GM21825 (cell line): Measurements from ENCODE around the gene GOSR2.
"Not testable (repeated sequence)": the region's sequence is repeated elsewhere in the genome, so short reads cannot be mapped to it uniquely, and the experiment has no call there.

ENCODE experiments used
- ATAC-seq: cut with Tn5 transposase; IDR thresholded peaks from one replicate; pipeline ENCODE4 v1.9.1; 2021; ENCODE audit warnings: mild to moderate bottlenecking, moderate library complexity; ENCODE audit not compliant: unreplicated experiment

Gene GOSR2

DNA sequence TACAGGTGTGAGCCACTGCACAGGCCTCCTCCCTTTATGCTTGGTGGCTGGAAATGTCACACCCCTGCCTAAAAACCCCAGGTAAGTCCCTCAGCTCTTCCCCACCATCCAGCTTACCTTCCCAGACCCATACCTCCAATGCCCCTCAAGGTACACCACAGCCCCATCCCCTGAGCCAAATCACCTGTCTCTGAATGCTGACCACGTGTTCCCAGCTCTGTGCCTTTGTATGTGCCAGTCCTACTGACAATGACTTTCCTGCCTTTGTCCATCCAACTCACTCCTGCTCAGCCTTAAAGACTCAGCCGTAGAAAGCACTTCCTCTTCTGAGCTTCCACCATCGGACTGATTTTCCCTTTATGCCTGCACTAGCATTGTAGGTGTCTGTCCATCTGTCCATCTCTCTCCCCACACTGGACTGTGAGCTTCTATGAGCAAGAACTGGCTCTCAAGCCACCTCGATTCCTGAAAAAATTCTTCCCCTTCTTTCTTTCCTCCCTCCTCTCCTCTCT, 30.7 kb upstream of the GOSR2 start:
- no peak for ATAC-seq

DNA sequence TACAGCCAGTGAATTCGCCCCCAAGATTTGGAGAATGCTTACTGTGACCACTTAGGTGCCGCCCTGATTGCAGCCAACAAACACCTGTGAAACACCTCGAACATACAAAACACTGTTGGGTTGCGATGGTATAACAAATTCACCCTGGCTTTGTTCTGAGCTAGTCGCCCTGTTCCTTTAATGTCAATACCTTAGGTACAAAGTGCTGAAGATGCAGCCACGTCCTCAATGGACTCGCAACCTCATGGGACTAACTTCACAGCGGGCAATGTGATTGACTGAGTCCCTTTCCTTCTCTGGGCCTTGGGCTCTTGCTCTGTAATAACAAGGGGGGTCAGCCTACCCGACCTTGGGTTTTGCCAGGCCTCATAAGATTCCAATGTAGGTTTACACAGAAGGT, 28.9 kb upstream of the GOSR2 start:
- ATAC-seq = no peak

DNA sequence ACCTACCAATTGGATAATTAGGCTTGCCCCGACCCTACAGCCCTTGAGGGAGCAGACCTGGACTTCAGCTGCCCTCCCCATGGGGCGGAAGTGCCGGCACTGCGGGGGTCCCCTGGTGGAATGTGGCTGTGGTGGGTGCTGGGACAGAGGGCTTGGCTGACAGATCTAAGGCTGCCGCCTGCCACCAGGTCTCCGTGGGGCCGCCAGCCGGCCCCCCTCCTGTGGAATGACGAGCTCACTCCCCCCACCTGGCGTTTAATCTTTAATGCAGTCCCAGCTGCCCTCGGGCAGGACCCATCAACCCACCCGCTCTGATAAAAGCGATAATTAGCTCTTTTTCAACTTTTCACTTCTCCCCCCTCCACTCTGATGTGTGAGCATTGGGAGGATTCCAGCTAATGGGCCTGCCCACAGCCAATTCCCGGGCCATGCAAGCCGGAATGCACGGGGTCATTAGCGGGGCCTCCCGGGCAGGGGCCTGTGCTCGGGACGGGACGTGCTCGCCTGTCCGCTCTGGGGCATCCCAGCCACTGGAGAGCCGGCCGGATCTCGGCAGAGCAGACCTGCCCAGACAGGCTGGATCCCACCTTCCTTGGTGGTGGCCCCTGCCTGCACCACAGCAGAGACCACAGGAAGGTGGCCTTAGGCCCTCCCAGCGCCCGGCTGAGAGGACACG, 28.3 kb upstream of the GOSR2 start:
- no peak for ATAC-seq

DNA sequence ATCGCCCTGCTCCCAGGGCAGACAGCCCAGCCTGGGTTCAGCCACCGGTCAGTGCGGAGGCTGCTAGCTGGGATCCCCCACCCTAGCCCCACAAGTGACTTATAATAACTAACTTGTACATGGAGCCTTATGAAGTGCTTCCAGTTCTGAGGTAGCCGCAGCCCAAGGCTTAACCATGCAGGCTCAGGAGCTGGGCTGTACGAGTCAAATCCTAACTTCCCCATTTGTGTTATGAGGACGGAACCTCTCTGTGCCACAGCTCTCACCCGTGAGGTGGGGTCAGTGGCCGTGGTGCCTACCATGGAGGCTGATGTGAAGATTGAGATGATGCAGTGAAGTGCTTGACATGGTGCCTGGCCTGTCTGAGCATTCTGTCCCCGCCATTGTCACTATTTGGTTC, 27.8 kb upstream of the GOSR2 start:
- no peak for ATAC-seq

DNA sequence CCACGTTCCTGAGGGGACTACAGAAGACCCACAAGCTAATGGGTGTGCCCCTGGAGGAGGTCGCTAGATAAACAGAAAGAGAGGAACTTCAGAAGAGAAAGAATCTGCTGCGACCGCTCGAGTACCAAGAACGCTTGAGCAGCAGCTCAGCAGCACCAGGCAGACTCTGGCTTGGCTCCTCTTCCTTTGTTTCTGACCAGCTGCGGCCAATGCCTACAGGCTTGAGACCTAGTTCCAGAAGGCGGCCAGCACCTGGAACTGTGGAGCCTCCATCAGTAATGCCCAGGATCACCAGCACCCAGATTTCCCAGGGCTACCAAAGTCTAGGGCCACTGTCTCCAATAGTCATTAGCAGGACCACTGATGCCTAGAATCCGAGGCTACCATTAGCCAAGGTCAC, 26.0 kb upstream of the GOSR2 start:
- no peak for ATAC-seq

DNA sequence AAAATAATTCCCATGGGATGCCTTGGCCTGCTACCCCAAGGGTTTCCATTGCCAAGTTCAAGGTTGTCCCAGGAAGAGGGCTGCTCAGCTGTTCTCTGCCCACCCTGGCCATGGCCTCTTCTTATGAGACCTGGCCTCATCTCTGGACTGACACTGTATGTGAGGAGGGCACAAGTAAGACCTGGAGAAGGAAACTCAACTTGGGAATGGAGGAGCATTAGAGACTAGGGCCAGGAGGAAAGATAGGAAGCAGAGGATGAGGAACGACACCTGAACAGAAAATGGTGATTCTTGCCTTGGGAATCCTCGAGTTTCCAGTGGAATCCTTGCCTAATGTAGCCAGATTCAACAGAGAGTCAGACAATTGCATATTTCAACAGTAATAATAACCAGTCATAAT, 24.6 kb upstream of the GOSR2 start:
- ATAC-seq = no peak

DNA sequence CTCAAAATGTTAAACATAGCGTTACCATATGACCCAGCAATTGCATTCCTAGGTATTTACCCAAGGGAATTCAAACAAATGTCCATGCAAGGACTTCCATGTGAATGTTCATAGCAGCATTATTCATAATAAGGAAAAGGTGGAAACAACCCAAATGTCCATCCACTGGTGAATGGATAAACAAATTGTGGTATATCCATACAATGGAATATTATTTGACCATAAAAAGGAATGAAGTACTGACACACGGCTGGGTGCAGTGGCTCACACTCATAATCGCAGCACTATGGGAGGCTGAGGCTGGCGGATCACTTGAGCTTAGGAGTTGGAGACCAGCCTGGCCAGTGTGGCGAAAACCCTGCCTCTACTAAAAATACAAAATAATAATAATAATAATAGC, 24.1 kb upstream of the GOSR2 start:
- ATAC-seq = no peak

DNA sequence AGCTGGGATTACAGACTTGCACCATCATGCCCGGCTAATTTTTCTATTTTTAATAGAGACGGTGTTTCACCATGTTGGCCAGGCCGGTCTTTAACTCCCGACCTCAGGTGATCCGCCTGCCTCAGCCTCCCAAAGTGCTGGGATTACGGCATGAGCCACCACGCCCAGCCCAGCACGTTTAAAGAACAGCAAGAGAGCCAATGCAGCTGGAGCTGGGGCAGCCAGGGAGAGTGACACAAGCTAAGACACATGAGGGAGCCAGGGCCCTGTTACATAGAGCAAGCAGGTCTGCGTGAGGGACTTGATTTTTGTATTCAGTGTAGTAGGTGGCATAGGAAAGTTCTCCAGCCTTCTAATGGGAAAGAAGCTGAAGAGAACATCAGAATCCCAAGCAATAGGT, 21.7 kb upstream of the GOSR2 start:
- ATAC-seq = no peak

DNA sequence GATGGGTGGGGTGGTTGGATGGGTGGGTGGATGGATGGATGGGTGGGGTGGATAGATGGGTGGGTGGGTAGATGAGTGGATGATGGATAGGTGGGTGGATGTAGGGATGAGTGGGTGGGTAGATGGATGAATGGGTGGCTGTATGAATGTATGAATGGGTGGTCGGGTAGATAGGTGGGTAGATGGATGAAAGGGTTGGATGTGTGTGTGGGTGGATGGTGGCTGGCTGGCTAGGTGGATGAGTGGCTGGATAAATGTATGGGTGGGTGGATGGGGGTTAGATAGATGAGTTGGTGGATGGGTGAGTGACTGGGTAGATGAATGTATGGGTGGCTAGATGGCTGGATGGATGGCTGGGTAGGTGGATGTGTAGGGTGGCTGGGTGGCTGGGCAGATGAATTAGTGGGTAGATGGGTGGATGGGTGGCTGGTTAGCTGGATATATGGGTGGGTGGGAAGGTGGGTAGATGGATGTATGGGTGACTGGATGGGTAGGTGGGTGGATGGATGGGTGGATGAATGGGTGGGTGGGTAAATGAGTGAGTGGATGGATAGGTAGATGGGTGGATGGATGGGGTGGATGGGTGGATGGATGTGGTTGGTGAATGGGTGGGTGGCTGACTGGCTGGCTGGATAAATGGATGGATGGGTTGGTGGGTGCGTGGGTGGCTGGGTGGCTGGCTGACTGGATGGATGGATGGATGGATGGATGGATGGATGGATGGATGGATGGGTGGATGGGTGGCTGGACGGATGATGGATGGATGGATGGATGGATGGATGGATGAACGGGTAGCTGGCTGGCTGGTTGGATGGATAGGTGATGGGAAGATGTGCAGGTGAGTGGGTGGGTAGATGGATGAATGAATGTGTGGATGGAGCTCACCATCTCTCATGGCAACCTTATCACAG, 18.9 kb upstream of the GOSR2 start:
- ATAC-seq = no peak

DNA sequence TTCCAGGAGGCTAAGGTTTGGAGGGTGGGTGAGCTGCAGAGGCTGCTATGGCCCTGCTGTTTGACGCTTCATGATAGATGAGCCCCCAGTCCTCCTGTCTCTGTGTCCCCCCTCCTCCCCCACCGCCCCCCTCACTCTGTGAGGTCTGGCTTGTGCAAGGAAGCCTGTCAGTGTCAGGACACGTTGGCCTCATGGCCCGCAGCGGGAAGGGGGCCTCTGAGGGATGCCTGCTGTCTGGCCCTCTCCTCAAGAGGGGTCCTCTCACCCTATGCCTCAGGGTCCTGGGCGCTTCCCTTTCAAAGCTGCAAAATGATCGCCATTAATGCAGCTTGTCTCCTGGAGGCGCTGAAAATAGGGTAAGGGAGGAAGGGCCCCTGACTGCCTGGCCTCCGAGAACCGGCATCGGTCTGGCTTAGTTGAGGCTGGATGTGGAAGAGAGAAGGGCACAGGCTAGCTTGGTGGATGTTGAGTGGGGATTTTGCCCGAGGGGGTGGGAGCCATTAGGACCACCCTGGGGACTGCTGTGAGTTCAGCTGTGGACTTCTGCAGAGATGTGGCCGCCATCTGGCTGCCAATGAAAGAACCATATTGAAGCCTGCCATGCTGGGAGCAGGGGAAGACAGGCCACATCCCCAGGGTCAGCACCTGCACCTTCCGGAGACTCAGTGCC, 14.8 kb upstream of the GOSR2 start:
- ATAC-seq = no peak

DNA sequence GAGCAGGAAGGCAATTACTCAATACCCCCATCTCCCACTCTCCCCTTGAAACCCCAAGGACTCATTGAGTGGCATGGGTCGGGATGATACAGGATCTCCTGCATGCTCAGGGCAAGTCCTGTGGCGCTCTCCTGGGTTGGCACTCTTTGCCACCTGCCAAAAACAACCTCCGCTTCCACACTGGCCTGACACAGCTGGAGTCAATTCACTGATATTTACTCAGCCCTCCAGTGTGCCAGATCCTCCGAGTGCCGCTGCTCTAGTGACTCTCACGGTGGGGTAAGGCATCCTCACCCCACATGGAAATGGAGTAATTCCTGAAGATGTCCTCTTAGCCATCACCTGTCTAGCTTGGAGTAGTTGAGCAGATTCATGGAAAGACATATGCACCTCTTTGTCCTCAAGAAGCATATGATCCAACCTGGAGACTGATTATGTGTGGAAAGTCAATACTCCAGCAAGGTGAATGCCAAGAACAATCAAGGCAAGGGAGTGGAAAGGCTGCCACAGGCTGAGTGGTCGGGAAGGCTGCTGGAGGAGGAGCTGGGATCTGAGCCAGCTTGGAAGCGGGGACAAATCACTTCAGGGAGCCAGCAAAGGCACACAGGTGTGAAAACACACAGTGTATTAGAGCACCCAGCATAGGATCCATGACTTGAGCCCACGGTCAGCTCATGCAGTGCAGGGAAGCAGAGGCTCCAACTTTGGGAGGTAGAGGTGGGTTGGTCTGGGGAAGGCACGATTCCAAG, 12.6 kb upstream of the GOSR2 start:
- no peak for ATAC-seq

DNA sequence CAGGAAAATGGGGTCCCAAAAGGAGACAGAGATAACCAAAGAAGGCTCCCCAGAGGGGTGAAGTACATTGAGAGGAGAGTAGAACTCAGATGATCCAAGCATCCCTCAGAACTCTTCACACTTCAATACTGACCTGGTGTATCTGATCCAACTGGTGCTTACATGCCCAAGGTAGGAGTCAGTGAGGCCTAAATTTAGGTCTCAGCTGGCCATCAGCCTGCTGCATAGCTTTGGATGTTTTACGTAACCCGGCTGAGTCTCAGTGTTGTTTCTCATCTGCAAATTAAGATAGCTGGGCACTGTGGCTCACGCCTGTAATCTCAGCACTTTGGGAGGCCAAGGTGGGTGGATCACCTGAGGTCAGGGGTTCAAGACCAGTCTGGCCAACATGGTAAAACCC, 11.6 kb upstream of the GOSR2 start:
- no peak for ATAC-seq

DNA sequence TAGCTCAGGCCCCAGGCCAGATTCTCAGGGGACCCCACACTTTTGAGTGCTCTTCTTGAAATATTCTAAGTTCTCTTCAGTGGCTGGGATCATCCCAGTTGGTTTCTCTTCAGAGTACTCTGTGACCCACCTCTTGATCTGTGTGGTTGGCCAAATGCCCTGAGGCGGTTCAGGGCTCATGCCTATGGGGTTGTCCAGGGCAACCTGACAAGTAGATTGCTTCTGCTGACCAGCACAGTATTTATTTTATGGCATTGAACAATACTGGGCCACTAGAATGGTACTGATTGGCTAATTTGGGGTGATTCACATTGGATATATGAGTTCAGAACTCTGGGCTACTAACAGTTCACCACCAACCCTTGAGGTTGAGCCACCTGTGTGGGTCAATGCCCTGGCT, 7.4 kb upstream of the GOSR2 start:
- ATAC-seq = no peak

DNA sequence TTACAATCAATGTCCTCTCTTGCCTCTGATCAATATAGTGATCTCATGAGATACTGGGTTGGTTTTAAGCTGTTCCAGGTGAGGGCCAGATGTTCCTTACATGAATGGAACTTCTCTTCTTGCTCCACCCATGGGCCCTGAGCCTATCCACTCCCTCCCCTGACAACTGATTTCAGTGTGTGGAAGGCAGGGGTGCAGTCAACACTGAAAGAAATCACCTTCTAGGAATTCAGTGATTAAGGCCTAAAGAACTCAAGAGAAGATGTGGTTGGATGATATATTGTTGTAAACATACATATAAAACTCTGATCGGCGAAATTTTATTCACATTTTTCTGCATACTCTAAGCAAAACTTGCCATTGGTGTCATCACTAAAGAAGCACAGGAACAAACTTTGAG, 6.7 kb upstream of the GOSR2 start:
- no peak for ATAC-seq

DNA sequence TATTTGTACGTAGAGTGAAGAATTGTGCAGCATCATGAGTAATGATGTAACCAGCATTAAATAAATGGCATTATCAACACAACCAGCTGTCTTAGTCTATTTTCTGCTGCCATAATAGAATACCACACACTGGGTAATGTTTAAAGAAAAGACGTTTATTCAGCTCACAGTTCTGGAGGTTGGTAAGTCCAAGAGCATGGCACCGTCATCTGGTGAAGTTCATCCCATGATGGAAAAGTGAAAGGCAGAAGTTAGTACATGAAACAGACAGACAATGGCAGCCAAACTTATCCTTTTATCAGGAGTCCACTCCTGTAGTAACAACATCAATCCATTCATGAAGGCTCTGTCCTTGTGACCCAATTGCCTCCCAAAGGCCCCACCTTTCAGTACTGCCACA, 6.3 kb upstream of the GOSR2 start:
- ATAC-seq = no peak

DNA sequence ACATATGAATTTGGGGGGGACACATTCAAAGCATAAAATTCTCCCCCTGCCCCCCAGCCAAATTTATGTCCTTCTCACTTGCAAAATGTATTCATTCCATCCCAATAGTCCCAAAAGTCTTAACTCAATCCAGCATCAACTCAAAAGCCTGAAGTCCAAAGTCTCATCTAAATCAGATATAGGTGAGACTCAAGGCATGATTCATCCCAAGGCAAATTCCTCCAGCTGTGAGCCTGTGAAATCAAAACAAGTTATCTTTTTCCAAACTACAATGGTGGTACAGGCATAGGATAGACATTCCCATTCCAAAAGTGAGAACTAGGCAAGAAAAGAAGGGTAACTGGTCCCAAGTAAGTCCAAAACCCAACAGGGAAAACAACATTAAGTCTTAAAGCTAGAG, 5.9 kb upstream of the GOSR2 start:
- ATAC-seq = no peak

DNA sequence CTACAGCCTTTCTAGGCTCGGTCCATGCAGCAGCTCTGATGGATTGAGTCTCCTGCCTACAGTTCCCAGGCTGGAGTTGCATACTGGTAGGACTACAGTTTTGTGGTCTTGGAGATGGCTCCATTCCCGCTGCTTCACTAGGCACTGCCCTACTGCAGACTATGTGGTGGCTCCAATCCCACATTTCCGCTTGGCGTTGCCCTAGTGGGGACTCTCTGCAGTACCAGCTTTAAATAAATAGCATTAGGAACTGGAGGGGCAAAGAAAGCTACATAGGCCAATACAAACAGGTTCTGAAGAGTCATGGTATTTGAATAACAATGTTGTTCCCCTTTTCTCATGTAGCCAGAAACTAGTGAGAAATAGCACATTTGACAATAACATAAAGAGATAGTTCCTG, 5.4 kb upstream of the GOSR2 start:
- ATAC-seq = no peak

DNA sequence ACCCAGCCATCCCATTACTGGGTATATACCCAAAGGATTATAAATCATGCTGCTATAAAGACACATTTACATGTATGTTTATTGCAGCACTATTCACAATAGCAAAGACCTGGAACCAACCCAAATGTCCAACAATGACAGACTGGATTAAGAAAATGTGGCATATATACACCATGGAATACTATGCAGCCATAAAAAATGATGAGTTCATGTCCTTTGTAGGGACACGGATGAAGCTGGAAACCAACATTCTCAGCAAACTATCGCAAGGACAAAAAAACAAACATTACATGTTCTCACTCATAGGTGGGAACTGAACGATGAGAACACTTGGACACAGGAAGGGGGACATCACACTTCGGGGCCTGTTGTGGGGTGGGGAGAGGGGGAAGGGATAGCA, 998 bp upstream of the GOSR2 start:
- ATAC-seq = not testable (repeated sequence)

DNA sequence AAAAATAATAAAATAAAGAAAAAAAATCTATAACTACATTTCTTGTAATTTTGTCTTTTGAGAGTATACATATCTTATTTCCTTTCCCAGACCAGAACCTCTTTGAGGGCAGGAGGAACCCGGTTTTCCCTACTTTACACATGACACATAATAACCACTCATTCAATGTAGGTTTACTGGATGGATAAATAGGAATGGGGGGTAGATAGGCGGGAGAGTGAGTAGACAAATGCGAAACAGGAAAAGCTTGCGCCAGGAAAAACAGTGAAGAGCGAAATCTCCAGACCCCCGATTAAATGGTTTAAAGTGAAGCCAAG, 515 bp upstream of the GOSR2 start:
- no peak for ATAC-seq

DNA sequence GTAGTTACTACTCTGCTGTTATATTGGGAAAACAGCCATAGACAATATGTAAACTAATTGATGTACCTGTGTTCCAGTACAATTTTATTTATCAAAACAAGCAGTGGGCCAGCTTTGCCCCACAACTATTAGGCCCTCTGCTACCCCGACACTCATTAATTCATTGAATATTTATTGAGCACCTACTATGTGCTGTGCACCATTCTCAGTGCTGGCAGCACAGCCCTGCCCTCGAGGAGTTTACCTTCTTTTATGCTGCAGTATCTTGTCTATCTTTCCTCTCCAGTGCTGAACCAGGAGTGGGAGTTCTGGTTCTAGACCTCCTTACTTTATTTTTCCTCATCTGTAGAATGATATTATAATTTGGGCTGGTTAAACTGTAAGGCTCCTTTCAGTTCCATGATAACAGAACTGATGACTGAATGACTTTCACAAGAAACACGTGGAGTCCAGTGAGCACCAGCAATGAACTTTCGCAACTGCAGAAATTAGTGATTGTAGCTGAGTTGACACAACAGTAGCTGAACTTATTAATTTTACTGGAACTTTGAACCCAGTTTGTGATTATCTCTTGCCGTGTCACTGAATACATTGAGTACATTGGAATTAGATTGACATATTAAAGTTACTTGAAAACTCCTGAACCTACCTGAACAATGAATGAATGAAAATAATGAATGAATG, 2.4 kb downstream of the GOSR2 start:
- no peak for ATAC-seq
